Measurements from ENCODE around the gene SPTY2D1.
"Not testable (repeated sequence)": the region's sequence is repeated elsewhere in the genome, so short reads cannot be mapped to it uniquely, and the experiment has no call there.

The SPTY2D1 gene

GRCh38 chr11:18618342-18619025, 15.7 kb downstream of the SPTY2D1 start:
- in situ Hi-C loops (cut with MboI; ENCODE audit: low sequenced_read_pairs) = no loop called here

DNA sequence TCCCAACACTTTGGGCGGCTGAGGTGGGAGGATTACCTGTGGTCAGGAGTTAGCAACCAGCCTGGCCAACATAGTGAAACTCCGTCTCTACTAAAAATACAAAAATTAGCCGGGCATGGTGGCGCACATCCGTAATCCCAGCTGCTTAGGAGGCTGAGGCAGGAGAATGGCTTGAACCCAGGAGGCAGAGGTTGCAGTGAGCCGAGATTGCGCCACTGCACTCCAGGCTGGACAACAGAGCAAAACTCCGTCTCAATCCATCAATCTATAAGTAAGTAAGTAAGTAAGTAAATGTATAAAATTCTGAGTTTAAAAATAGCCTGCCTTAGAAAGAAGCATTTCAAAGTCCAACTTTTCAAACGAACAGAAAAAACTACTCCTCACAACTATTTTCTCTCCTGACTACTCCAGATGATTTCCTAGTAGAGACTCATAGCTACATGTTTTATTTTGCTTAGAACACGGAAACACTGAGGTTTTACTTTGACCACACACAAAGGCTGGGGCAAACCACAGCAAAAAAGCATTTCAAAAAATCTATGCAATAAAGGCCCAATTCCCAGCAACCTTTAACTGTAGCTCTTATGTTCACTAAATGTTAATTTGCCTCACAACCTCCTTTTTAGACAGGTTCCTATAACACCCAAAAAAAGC, 16.3 kb downstream of the SPTY2D1 start:
- in situ Hi-C loops (cut with MboI; ENCODE audit: low sequenced_read_pairs) = no loop called here

GRCh38 chr11:18615628-18616392, 18.3 kb downstream of the SPTY2D1 start:
- in situ Hi-C loops (cut with MboI; ENCODE audit: low sequenced_read_pairs) = no loop called here

- in situ Hi-C loops (cut with MboI; ENCODE audit: low sequenced_read_pairs) = no loop called here
These were observed 19.5 kb downstream of the SPTY2D1 start for GRCh38 chr11:18614667-18615066.

GRCh38 chr11:18612394-18612793, 21.7 kb downstream of the SPTY2D1 start:
- in situ Hi-C loops (cut with MboI; ENCODE audit: low sequenced_read_pairs) = no loop called here

DNA sequence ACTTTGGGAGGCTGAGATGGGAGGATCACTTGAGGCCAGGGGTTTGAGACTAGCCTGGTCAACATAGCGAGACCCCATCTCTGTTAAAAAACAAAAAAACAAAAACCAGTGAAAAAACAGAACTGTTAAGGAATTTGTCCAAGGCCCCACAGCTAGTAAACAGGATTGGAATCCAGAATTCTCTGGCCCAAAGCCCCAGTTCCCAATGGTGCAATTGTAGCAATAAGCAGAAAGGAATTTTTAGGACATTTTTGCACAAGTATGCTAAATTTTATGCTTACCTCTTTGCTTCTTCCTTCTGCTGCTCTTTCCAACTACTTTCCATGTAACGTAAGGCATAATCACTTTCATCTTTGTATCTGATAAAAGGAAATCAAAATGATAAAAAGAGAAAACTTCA, 22.9 kb downstream of the SPTY2D1 start:
- in situ Hi-C loops (cut with MboI; ENCODE audit: low sequenced_read_pairs) = no loop called here

- in situ Hi-C loops (cut with MboI; ENCODE audit: low sequenced_read_pairs) = no loop called here
These were observed 25.8 kb downstream of the SPTY2D1 start for GRCh38 chr11:18608376-18608775.

DNA sequence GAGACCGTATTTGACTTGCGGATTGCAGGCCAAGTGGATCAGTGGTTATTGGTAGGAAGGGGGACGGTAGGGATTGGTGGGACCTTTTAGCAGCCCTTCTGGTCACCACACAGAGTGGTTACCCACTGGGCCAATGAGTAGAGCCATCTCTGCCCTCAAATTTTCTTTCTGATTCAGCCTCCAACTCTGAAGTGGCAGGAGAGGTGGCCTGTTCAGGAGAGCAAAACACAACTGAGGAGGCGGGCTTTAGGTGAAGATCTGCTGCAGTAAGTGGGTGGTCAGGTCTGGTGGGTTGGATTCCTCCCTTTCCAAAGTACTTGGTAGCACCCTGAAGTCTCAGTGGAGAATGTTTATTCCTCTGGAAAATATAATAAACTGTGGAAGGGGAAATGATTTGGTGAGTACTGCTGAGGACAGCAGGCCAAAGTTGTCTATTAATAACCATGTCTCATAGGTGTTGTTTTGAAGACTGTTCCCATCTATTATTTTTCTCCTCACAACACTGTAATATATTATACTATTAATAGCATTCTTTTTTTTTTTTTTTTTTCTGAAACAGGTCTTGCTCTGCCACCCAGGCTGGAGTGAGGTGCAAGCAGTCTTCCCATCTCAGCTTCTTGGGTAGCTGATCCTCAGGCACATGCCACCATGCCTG, 33.1 kb downstream of the SPTY2D1 start:
- in situ Hi-C loops (cut with MboI; ENCODE audit: low sequenced_read_pairs) = no loop called here

GRCh38 chr11:18599739-18600230, 34.4 kb downstream of the SPTY2D1 start, which contains the start of gene MISFA:
MISFA (plus strand) TSS chr11:18599789; CDS start chr11:18599929, 140 bp downstream.
- in situ Hi-C loops (cut with MboI; ENCODE audit: low sequenced_read_pairs) = no loop called here

DNA sequence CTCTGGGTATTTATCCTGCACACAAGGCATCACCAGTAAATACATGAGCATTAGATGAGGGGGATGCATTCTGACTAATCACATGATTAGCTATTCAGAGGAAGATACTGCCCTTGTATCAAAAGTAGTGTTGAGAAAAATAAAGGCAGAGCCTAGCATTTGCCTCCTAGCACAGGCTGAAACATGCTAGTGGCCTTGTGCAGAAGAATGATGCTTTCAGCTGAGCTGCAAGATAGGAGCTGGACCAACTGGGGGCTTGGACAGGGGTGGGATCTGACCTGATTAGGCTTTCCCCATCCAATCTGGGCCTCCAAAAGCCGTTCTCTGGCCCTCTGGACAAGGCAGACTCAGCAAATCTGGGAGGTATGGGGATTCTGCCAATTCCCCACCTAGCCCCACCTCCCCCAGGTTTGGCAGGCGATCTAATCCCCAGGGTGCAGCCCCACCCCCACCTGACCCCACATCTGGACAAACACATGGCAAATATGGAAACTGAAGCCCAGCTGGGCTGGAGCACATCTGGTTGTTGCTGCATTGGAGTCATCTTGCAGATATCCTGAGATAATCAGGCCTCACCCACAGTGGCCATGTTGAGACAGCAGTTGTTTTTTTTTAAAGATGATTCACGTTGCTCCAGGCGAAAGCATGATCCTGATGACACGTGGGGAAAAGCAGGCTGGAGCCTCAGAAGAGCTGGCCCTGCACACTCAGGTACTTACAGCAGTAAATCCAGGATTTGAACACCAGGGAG, 39.0 kb downstream of the SPTY2D1 start:
- in situ Hi-C loops (cut with MboI; ENCODE audit: low sequenced_read_pairs) = no loop called here

GRCh38 chr11:18594088-18594487, 40.1 kb downstream of the SPTY2D1 start:
- in situ Hi-C loops (cut with MboI; ENCODE audit: low sequenced_read_pairs) = not testable (repeated sequence)

GRCh38 chr11:18590571-18590970, 43.6 kb downstream of the SPTY2D1 start:
- in situ Hi-C loops (cut with MboI; ENCODE audit: low sequenced_read_pairs) = no loop called here

- in situ Hi-C loops (cut with MboI; ENCODE audit: low sequenced_read_pairs) = no loop called here
These were observed 45.6 kb downstream of the SPTY2D1 start, which contains the start of gene UEVLD for GRCh38 chr11:18588297-18589252. UEVLD (minus strand) TSS chr11:18588734; CDS start chr11:18588654, 80 bp downstream.

DNA sequence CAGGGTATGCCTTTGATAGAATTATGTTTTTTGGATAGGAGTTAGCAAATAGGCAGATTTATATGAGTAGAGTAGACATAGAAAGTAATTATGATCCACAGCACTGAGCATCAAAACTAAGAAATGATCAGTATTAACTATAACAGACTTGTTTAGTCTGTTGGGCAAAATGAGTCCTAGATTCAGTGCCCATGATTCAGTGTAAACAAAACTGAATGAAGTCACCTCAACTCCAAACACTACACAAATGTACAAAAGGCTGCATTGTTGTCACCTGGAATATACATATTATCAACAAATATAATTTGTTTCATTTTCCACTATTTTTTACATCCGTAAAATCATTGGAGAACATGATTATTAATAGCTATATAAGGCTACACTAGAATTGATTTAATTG, 52.3 kb downstream of the SPTY2D1 start:
- in situ Hi-C loops (cut with MboI; ENCODE audit: low sequenced_read_pairs) = no loop called here

DNA sequence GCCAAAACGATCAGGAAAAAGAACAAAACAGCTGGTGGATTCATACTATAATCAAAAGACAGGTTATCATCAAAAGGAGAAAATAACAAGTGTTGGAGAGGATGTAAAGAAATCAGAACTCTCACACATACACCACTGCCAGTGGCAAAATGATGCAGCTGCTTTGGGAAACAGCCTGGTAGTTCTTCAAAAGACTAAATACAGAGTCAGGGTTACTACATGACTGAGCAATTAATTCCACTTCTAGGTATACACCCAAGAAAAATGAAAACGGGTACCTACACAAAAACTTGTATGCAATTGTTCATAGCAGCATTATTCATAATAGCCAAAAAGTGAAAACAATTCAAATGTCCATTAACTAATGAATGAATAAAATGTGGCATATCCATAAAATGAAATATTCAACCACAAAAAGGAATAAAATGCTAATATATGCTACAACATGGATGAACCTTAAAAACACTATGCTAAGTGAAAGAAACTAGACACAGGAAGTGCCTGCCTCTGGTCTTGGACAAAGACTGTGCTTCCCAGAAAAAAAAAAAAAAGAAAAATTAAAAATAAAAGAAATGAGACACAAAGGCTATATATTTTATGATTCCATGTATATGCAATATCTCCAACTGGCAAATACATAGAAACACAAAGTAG, 53.9 kb downstream of the SPTY2D1 start:
- in situ Hi-C loops (cut with MboI; ENCODE audit: low sequenced_read_pairs) = no loop called here

DNA sequence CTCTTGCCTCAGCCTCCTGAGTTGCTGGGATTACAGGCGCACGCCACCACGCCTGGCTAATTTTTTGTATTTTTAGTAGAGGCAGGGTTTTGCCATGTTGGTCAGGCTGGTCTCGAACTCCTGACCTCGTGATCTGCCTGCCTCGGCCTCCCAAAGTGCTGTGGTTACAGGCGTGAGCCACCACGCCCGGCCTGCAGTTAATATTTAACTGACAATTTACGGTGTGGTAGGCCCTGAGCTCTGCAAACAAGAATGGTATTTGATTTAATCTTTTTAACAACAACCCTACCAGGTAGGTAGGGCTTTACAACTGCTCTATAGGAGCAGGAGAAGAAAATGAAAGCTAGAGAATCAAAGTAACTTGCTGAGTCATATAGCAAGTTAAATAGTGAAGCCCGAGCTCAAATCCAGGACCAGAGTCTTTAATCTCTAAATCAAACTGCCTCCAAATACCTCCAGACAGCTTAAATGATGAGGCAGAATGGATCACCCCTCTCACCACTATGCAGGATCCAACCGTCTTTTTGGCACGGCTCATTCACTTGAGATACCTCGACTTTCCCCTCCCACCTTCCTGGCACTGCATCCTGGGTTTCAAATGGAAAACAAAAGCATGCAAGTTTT, 55.1 kb downstream of the SPTY2D1 start:
- in situ Hi-C loops (cut with MboI; ENCODE audit: low sequenced_read_pairs) = no loop called here

GRCh38 chr11:18575361-18575760, 58.8 kb downstream of the SPTY2D1 start:
- in situ Hi-C loops (cut with MboI; ENCODE audit: low sequenced_read_pairs) = no loop called here

DNA sequence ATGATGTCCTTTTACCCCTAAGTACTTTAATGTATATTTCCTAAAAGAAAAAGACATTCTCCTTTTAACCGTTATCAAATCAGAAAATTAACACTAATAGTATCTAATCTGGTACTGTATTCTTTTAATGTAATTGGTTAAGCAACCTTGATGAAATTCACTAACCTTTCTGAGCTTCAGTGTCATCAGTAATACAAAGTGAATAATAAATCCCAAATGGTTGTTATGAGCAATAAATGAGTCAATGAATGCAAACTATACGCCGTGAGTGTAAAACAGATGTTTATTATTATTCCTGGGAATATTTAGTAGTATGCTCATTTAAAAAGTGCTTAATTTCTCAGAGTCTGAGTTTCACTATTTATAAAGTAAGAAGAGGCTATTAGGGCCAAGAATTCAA, 67.1 kb downstream of the SPTY2D1 start:
- in situ Hi-C loops (cut with MboI; ENCODE audit: low sequenced_read_pairs) = no loop called here

Data from HL-60/S4 (cell line).